Hepatic stellate cell (primary cell): ENCODE results near the gene EPHA10.

ENCODE experiments used
- DNase-seq: peaks from one replicate; pipeline ENCODE4 v3.0.0; 2011; ENCODE audit warnings: low spot score

EPHA10 gene

GRCh38 chr1:37673920-37674319, 91.0 kb downstream of the EPHA10 start:
- no peak for DNase-seq

GRCh38 chr1:37672136-37672870, 92.6 kb downstream of the EPHA10 start:
- no peak for DNase-seq

GRCh38 chr1:37671261-37671660, 93.7 kb downstream of the EPHA10 start:
- no peak for DNase-seq

- no peak for DNase-seq
Observed at GRCh38 chr1:37670133-37670532, 94.8 kb downstream of the EPHA10 start.

GRCh38 chr1:37667023-37667671, 97.8 kb downstream of the EPHA10 start:
- no peak for DNase-seq

- no peak for DNase-seq
Observed at GRCh38 chr1:37666241-37666867, 98.6 kb downstream of the EPHA10 start.
